ENCODE measurements around the gene CD48. TPM values are rescaled to one million over a fixed set of nuclear protein-coding genes. Genes with fewer than 3 reads are reported as not detected.
"Not testable (repeated sequence)": the region's sequence is repeated elsewhere in the genome, so short reads cannot be mapped to it uniquely, and the experiment has no call there.

Gene CD48
- total RNA-seq, 2 experiments from 2014 or later = 131 to 150 TPM

- no peaks in the 10 kb centered on the region for H3K9me2 ChIP-seq (ENCODE audit: insufficient read depth, low read length)
- DNase-seq (ENCODE audit: low spot score) = no peak
- peak overlapping the region; percentile 73; the same call in 1 of the 2 replicates for H2AFZ ChIP-seq (ENCODE audit: low read length)
- H3K27ac ChIP-seq (ENCODE audit: low read depth, low read length, poor library complexity, severe bottlenecking) = peak overlapping the region; percentile 98
- POLR2A ChIA-PET = interaction anchor here (0.7 to 2.5 kb wide), 8 partner anchors 9 to 191 kb away, joined by 3 to 8 read pairs (median 4); partner anchors contain the start of gene SLAMF6
- TF ChIP-seq, protein P1, sequence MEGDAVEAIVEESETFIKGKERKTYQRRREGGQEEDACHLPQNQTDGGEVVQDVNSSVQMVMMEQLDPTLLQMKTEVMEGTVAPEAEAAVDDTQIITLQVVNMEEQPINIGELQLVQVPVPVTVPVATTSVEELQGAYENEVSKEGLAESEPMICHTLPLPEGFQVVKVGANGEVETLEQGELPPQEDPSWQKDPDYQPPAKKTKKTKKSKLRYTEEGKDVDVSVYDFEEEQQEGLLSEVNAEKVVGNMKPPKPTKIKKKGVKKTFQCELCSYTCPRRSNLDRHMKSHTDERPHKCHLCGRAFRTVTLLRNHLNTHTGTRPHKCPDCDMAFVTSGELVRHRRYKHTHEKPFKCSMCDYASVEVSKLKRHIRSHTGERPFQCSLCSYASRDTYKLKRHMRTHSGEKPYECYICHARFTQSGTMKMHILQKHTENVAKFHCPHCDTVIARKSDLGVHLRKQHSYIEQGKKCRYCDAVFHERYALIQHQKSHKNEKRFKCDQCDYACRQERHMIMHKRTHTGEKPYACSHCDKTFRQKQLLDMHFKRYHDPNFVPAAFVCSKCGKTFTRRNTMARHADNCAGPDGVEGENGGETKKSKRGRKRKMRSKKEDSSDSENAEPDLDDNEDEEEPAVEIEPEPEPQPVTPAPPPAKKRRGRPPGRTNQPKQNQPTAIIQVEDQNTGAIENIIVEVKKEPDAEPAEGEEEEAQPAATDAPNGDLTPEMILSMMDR (conservative IDR thresholded peaks at IDR 0.05; ENCODE audit: low read length) = no peak
- no peak for TF ChIP-seq EZH2phosphoT487 (IDR thresholded peaks at IDR 0.05; ENCODE audit: borderline replicate concordance, low read depth, low read length)
- intact Hi-C loops (cut with micrococcal nuclease; ENCODE audit: unreplicated experiment) = no loop called here
- H4K20me1 ChIP-seq (ENCODE audit: insufficient read depth, low read length) = no peaks in the 10 kb centered on the region
- peaks cover 21% of the 10 kb centered on the region; the same call in 1 of the 2 replicates for H3K36me3 ChIP-seq (ENCODE audit: insufficient read depth, low read length)
- peaks cover 54% of the 10 kb centered on the region for H3K79me2 ChIP-seq (ENCODE audit: insufficient read depth, low read depth, low read length)
- H3K4me1 ChIP-seq (ENCODE audit: insufficient read depth, low read length, poor library complexity, severe bottlenecking) = peaks cover 47% of the 10 kb centered on the region
- peak overlapping the region; percentile 92 for H3K4me2 ChIP-seq (ENCODE audit: low read length)
- H3K9me3 ChIP-seq (ENCODE audit: low read length) = no peaks in the 10 kb centered on the region
- no TSS peak for BruUV-seq (replicated peaks)
- CTCF ChIA-PET (ENCODE audit: unreplicated experiment) = interaction anchor here (0.6 to 1.3 kb wide), 2 partner anchors 38 to 64 kb away, joined by 3 to 4 read pairs; no protein-coding TSS in a partner anchor
- peak overlapping the region; percentile 77 for H3K4me3 ChIP-seq (ENCODE audit: low read depth, low read length, poor library complexity, severe bottlenecking)
Observed at GRCh38 chr1:160713161-160713560, 1.5 kb upstream of the CD48 start.

DNA sequence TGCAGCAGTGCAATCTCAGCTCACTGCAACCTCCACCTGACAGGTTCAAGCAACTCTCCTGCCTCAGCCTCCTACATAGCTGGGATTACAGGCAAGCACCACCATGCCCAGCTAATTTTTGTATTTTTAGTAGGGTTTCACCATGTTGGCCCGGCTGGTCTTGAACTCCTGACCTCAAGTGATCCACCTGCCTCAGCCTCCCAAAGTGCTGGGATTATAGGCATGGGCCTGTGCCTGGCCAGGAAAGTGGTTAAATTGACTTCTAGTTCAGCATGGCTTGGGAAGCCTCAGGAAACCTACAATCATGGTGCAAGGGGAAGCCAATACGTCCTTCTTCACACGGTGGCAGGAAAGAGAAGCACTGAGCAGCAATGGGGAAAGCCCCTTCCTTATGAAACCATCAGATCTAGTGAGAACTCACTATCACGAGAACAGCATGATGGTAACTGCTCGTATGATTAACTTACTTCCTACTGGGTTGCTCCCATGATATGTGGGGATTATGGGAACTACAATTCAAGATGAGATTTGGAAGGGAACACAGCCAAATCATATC is 981 bp upstream of the CD48 start:
- Histone ChIP-seq H3K4me3 (ENCODE audit: low read depth, low read length, poor library complexity, severe bottlenecking) (peak overlapping the region; percentile 77), H3K4me1 (ENCODE audit: insufficient read depth, low read length, poor library complexity, severe bottlenecking) (peaks cover 52% of the 10 kb centered on the region), H2AFZ (ENCODE audit: low read length) (peak overlapping the region; percentile 73; the same call in 1 of the 2 replicates), H3K27ac (ENCODE audit: low read depth, low read length, poor library complexity, severe bottlenecking) (peak overlapping the region; percentile 98), H3K79me2 (ENCODE audit: insufficient read depth, low read depth, low read length) (peaks cover 60% of the 10 kb centered on the region), H3K4me2 (ENCODE audit: low read length) (peak overlapping the region; percentile 92), H3K36me3 (ENCODE audit: insufficient read depth, low read length) (peaks cover 21% of the 10 kb centered on the region; the same call in 1 of the 2 replicates)
- H4K20me1 ChIP-seq (ENCODE audit: insufficient read depth, low read length); H3K9me2 ChIP-seq (ENCODE audit: insufficient read depth, low read length); H3K9me3 ChIP-seq (ENCODE audit: low read length); intact Hi-C loops (cut with micrococcal nuclease; ENCODE audit: unreplicated experiment); BruUV-seq (replicated peaks): not testable (repeated sequence)
- peak; percentile 64 for DNase-seq (ENCODE audit: low spot score)
- POLR2A ChIA-PET = interaction anchor here (0.5 to 2.5 kb wide), 14 partner anchors 9 to 984 kb away, joined by 3 to 18 read pairs (median 4); partner anchors contain the start of genes LY9, NCSTN and SLAMF6
- CTCF ChIA-PET (ENCODE audit: unreplicated experiment) = interaction anchor here (0.5 to 1.3 kb wide), 2 partner anchors 37 to 420 kb away, joined by 3 to 4 read pairs; no protein-coding TSS in a partner anchor

DNA sequence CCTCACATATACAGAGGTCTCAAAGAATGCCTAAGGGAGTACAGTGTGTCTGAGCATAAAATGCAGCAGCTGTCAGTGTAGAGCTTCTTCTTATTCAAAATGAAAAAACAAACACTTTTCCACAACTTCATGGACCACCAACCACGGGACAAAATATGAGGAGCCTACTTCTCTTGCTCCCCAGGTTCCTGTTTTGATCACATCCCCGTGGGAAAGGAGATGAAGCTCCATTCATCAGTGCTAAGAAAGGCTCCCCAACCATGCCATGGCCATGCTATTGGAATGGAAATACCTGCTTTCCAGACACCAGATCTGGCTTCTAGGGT is 383 bp downstream of the CD48 start:
- ChIA-PET CTCF (ENCODE audit: unreplicated experiment) (interaction anchor here (0.9 to 1.3 kb wide), 2 partner anchors 12 to 37 kb away, joined by 3 to 7 read pairs; no protein-coding TSS in a partner anchor), POLR2A (interaction anchor here (0.6 to 2.5 kb wide), 8 partner anchors 8 to 173 kb away, joined by 3 to 18 read pairs (median 4); partner anchors contain the start of genes CD84 and LY9)
- Histone ChIP-seq H3K9me3 (ENCODE audit: low read length) (no peaks in the 10 kb centered on the region), H3K4me1 (ENCODE audit: insufficient read depth, low read length, poor library complexity, severe bottlenecking) (peaks cover 66% of the 10 kb centered on the region), H4K20me1 (ENCODE audit: insufficient read depth, low read length) (no peaks in the 10 kb centered on the region), H3K4me3 (ENCODE audit: low read depth, low read length, poor library complexity, severe bottlenecking) (peak overlapping the region; percentile 77), H3K79me2 (ENCODE audit: insufficient read depth, low read depth, low read length) (peaks cover 74% of the 10 kb centered on the region), H3K27ac (ENCODE audit: low read depth, low read length, poor library complexity, severe bottlenecking) (peak overlapping the region; percentile 98), H3K36me3 (ENCODE audit: insufficient read depth, low read length) (peaks cover 31% of the 10 kb centered on the region), H3K4me2 (ENCODE audit: low read length) (peak overlapping the region; percentile 92), H3K9me2 (ENCODE audit: insufficient read depth, low read length) (no peaks in the 10 kb centered on the region), H2AFZ (ENCODE audit: low read length) (peak overlapping the region; percentile 73; the same call in 1 of the 2 replicates)
- no peak for TF ChIP-seq EZH2phosphoT487 (IDR thresholded peaks at IDR 0.05; ENCODE audit: borderline replicate concordance, low read depth, low read length)
- TF ChIP-seq, protein P1 (conservative IDR thresholded peaks at IDR 0.05; ENCODE audit: low read length) = no peak
- DNase-seq (ENCODE audit: low spot score) = peak; percentile 16
- BruUV-seq (replicated peaks) = TSS peak; percentile 55
- intact Hi-C loops (cut with micrococcal nuclease; ENCODE audit: unreplicated experiment) = loop anchor here (2.0 kb wide), 2 partner anchors 58 to 188 kb away; partner anchors contain the start of gene SLAMF6

All from OCI-LY7 (cell line).